GM12878 (cell line): ENCODE results near the gene GID8. TPM values are rescaled to one million over a fixed set of nuclear protein-coding genes. Genes with fewer than 3 reads are reported as not detected.

Source experiments
- BHLHE40 ChIP-seq, 2 experiments: fragments of 450-650 bp in 1 of 2; IDR thresholded peaks; 2 replicates each; pipeline ENCODE4 v1.6.1; 2011 to 2017; ENCODE audit warnings: low read depth in 2 of 2, borderline replicate concordance in 1 of 2, improper control_type of control experiment in 1 of 2, low read length in 1 of 2, mild to moderate bottlenecking in 1 of 2
- BRCA1 ChIP-seq: IDR thresholded peaks from 2 replicates; pipeline ENCODE4 v1.6.1; 2011; ENCODE audit warnings: low read depth, low read length, improper control_type of control experiment
- CREB1 ChIP-seq: IDR thresholded peaks from 2 replicates; pipeline ENCODE4 v1.6.1; 2012; ENCODE audit warnings: low read depth, mild to moderate bottlenecking, inconsistent platforms
- ESRRA ChIP-seq: IDR thresholded peaks from 2 replicates; pipeline ENCODE4 v1.6.1; 2012; ENCODE audit warnings: mild to moderate bottlenecking, low read length, improper control_type of control experiment
- HCFC1 ChIP-seq: fragments of 150-350 bp; IDR thresholded peaks from 2 replicates; pipeline ENCODE4 v1.6.1; 2014; ENCODE audit warnings: low read length
- MYC ChIP-seq: IDR thresholded peaks from 2 replicates; pipeline ENCODE4 v1.6.1; 2011; ENCODE audit warnings: mild to moderate bottlenecking, low read length, moderate library complexity, inconsistent platforms; ENCODE audit not compliant: insufficient read depth, insufficient replicate concordance, insufficient read length, severe bottlenecking
- POLR2AphosphoS2 ChIP-seq: IDR thresholded peaks from 2 replicates; pipeline ENCODE4 v1.6.1; 2011; ENCODE audit warnings: low read depth, mild to moderate bottlenecking, low read length, improper control_type of control experiment, moderate library complexity
- SIN3A ChIP-seq: IDR thresholded peaks from 2 replicates; pipeline ENCODE4 v1.6.1; 2012; ENCODE audit warnings: low read depth, low read length, improper control_type of control experiment
- SMAD1 ChIP-seq: fragments of 450-650 bp; IDR thresholded peaks from 2 replicates; pipeline ENCODE4 v1.6.1; 2018; ENCODE audit warnings: mild to moderate bottlenecking, low read depth; ENCODE audit not compliant: partially characterized antibody
- SMAD5 ChIP-seq: IDR thresholded peaks from 2 replicates; pipeline ENCODE4 v1.6.1; 2016; ENCODE audit warnings: antibody characterized with exemption, low read depth
- SUPT20H ChIP-seq: IDR thresholded peaks from 2 replicates; pipeline ENCODE4 v1.6.1; 2011; ENCODE audit warnings: low read depth, mild to moderate bottlenecking, low read length, moderate library complexity, borderline replicate concordance; ENCODE audit not compliant: control insufficient read depth
- TARDBP ChIP-seq: IDR thresholded peaks from 2 replicates; pipeline ENCODE4 v1.6.1; 2016; ENCODE audit warnings: borderline replicate concordance
- TCF3 ChIP-seq: IDR thresholded peaks from 2 replicates; pipeline ENCODE4 v1.6.1; 2012; ENCODE audit warnings: low read depth, mild to moderate bottlenecking, low read length, borderline replicate concordance; ENCODE audit not compliant: insufficient read depth
- YY1 ChIP-seq: IDR thresholded peaks from 2 replicates; pipeline ENCODE4 v1.6.1; 2011; ENCODE audit warnings: low read depth, mild to moderate bottlenecking, low read length
- ZNF207 ChIP-seq: fragments of 450-650 bp; IDR thresholded peaks from 2 replicates; pipeline ENCODE4 v1.6.1; 2014; ENCODE audit warnings: antibody characterized with exemption, mild to moderate bottlenecking, borderline replicate concordance
- ZNF384 ChIP-seq: IDR thresholded peaks from 2 replicates; pipeline ENCODE4 v1.6.1; 2012; ENCODE audit warnings: low read depth, mild to moderate bottlenecking, low read length, improper control_type of control experiment, borderline replicate concordance
- ZSCAN29 ChIP-seq: fragments of 450-650 bp; IDR thresholded peaks from 2 replicates; pipeline ENCODE4 v1.6.1; 2017; ENCODE audit warnings: mild to moderate bottlenecking, moderate library complexity
- polyA plus RNA-seq, 11 experiments: library from polyadenylated mRNA; depleted of rRNA in 4 of 11; unstranded in 6 of 11; stranded (reverse) in 5 of 11; fragments of >200 nt; fragmentation: Nextera tagmentation in 4 of 11; fragmentation: Illumina TruSeq in 1 of 11; extraction: Ambion mirVana in 4 of 11; extraction: Trizol in 1 of 11; gene quantifications; 1 replicate in 1 of 11; 2 replicates in 10 of 11; pipeline versions ENCODE4 v1.2.1 to v1.2.3, GENCODE V29; 2011 to 2016; ENCODE audit warnings: inconsistent platforms in 2 of 11, missing spikeins in 2 of 11, low read depth in 1 of 11
- total RNA-seq, 4 experiments: library from RNA; depleted of rRNA in 3 of 4; stranded (reverse); fragments of >200 nt in 3 of 4; fragmentation: Illumina TruSeq in 1 of 4; extraction: Trizol in 1 of 4; gene quantifications; 2 replicates each; pipeline versions ENCODE4 v1.2.1 to v1.2.3, GENCODE V29; 2013 to 2021
- TF ChIP-seq, protein P1 (sequence below): IDR thresholded peaks from 2 replicates; pipeline ENCODE4 v1.6.1; 2011; ENCODE audit warnings: borderline replicate concordance, low read depth, mild to moderate bottlenecking, moderate library complexity, low read length; ENCODE audit not compliant: insufficient read depth, poor library complexity, severe bottlenecking
- TF ChIP-seq, protein P2 (sequence below): IDR thresholded peaks from 2 replicates; pipeline ENCODE4 v1.6.1; 2011; ENCODE audit warnings: borderline replicate concordance, low read depth, mild to moderate bottlenecking, moderate library complexity, mixed read lengths, low read length; ENCODE audit not compliant: insufficient read depth; ENCODE audit errors: extremely low read length
- TF ChIP-seq, protein P3 (sequence below), 3 experiments: IDR thresholded peaks in 2 of 3; conservative IDR thresholded peaks in 1 of 3; 2 replicates each; pipeline ENCODE4 v1.5.1; 2011; ENCODE audit warnings: low read depth in 3 of 3, low read length in 3 of 3, mild to moderate bottlenecking in 3 of 3, control low read depth in 2 of 3, moderate library complexity in 2 of 3, inconsistent platforms in 1 of 3, mixed read lengths in 1 of 3; ENCODE audit not compliant: control insufficient read depth in 2 of 3, insufficient read depth in 1 of 3; ENCODE audit errors: extremely low read depth in 1 of 3
- TF ChIP-seq, protein P4 (sequence below): fragments of 150-350 bp; IDR thresholded peaks from 2 replicates; pipeline ENCODE4 v1.6.1; 2014; ENCODE audit warnings: mild to moderate bottlenecking, low read depth, low read length
- TF ChIP-seq, protein P5 (sequence below): fragments of 450-650 bp; IDR thresholded peaks from 2 replicates; pipeline ENCODE4 v1.6.1; 2017; ENCODE audit warnings: borderline replicate concordance

Gene GID8
- total and polyA plus RNA-seq, 10 of the 15 experiments (the other 5 are each of a cell fraction or from before 2014, with no cell fraction given) = 12.0 to 33.8 (median 22.2) TPM

DNA sequence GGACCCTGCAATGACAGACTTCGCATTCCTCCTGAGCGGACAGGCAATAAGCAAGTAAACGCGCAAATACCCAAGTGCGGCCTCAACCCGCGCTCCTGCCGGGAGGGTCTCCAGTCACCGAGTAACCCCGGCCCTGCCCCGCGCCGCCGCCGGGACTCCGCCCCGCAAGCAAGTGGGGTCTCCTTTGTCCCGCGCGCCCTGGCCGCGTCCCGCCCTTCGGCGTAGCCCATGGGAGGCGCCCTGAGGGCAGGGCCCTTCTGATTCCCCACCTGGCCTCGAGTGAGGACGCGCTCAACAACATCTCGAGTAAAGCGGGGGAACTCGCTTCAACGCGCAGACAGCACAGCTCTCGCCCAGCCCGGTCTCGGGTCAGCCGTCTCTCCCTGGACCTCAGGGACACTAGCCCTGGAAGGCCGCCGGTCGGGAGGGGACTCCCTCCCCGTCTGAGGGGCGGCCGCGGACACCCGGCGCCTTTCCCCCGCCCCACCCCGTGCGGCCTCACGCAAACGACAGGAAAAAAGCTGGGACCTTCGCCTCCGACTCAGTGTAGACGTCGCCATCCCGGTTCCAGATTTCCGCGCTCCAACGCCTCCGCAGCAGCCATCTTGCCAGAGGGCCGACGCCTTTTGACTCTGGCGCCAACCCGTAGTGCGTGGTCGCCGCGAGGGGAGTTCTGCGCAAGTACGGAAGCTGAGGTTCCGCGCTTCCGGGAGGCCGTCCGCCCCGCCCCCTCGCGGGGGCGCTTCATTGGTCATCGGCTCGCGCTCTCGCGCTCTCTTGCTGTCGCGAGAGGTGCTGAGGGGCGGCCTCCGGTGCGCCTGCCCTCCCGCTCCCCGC lies 461 bp upstream of the GID8 start (continued):
- TF ChIP-seq, protein P1, sequence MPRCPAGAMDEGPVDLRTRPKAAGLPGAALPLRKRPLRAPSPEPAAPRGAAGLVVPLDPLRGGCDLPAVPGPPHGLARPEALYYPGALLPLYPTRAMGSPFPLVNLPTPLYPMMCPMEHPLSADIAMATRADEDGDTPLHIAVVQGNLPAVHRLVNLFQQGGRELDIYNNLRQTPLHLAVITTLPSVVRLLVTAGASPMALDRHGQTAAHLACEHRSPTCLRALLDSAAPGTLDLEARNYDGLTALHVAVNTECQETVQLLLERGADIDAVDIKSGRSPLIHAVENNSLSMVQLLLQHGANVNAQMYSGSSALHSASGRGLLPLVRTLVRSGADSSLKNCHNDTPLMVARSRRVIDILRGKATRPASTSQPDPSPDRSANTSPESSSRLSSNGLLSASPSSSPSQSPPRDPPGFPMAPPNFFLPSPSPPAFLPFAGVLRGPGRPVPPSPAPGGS = no peak
- TF ChIP-seq ESRRA = no peak
- TF ChIP-seq SUPT20H = no peak
- TF ChIP-seq SMAD5 = no peak
- TF ChIP-seq, protein P2, sequence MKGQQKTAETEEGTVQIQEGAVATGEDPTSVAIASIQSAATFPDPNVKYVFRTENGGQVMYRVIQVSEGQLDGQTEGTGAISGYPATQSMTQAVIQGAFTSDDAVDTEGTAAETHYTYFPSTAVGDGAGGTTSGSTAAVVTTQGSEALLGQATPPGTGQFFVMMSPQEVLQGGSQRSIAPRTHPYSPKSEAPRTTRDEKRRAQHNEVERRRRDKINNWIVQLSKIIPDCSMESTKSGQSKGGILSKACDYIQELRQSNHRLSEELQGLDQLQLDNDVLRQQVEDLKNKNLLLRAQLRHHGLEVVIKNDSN = no peak
- TF ChIP-seq TARDBP = no peak
- no peak for TF ChIP-seq TCF3
- peak; percentile 75 for TF ChIP-seq BRCA1
- TF ChIP-seq BHLHE40 (IDR thresholded peaks at IDR 0.05; ENCODE audit: borderline replicate concordance in 1 of 2, low read depth in 2 of 2, low read length in 1 of 2) = no peak
- peak; percentile 80 for TF ChIP-seq HCFC1
- TF ChIP-seq, protein P3, sequence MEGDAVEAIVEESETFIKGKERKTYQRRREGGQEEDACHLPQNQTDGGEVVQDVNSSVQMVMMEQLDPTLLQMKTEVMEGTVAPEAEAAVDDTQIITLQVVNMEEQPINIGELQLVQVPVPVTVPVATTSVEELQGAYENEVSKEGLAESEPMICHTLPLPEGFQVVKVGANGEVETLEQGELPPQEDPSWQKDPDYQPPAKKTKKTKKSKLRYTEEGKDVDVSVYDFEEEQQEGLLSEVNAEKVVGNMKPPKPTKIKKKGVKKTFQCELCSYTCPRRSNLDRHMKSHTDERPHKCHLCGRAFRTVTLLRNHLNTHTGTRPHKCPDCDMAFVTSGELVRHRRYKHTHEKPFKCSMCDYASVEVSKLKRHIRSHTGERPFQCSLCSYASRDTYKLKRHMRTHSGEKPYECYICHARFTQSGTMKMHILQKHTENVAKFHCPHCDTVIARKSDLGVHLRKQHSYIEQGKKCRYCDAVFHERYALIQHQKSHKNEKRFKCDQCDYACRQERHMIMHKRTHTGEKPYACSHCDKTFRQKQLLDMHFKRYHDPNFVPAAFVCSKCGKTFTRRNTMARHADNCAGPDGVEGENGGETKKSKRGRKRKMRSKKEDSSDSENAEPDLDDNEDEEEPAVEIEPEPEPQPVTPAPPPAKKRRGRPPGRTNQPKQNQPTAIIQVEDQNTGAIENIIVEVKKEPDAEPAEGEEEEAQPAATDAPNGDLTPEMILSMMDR (IDR thresholded peaks at IDR 0.05 in 2 of 3, conservative IDR thresholded peaks at IDR 0.05 in 1 of 3; ENCODE audit: control insufficient read depth in 2 of 3, extremely low read depth in 1 of 3, insufficient read depth in 1 of 3, low read depth in 3 of 3, low read length in 3 of 3) = no peak
- TF ChIP-seq, protein P4, sequence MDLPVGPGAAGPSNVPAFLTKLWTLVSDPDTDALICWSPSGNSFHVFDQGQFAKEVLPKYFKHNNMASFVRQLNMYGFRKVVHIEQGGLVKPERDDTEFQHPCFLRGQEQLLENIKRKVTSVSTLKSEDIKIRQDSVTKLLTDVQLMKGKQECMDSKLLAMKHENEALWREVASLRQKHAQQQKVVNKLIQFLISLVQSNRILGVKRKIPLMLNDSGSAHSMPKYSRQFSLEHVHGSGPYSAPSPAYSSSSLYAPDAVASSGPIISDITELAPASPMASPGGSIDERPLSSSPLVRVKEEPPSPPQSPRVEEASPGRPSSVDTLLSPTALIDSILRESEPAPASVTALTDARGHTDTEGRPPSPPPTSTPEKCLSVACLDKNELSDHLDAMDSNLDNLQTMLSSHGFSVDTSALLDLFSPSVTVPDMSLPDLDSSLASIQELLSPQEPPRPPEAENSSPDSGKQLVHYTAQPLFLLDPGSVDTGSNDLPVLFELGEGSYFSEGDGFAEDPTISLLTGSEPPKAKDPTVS = no peak
- TF ChIP-seq YY1 = peak; percentile 98
- no peak for TF ChIP-seq ZNF384
- peak; percentile 96 for TF ChIP-seq ZSCAN29
- TF ChIP-seq SMAD1 = no peak
- peak; percentile 79 for TF ChIP-seq SIN3A
- TF ChIP-seq, protein P5, sequence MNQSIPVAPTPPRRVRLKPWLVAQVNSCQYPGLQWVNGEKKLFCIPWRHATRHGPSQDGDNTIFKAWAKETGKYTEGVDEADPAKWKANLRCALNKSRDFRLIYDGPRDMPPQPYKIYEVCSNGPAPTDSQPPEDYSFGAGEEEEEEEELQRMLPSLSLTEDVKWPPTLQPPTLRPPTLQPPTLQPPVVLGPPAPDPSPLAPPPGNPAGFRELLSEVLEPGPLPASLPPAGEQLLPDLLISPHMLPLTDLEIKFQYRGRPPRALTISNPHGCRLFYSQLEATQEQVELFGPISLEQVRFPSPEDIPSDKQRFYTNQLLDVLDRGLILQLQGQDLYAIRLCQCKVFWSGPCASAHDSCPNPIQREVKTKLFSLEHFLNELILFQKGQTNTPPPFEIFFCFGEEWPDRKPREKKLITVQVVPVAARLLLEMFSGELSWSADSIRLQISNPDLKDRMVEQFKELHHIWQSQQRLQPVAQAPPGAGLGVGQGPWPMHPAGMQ = no peak
- TF ChIP-seq ZNF207 = peak; percentile 91
- TF ChIP-seq POLR2AphosphoS2 = no peak
- peak; percentile 77 for TF ChIP-seq CREB1
- peak; percentile 97 for TF ChIP-seq MYC
